SH-SY5Y (cell line): ENCODE measurements around the gene ASB17.

ENCODE experiments used
- GATA2 ChIP-seq: IDR thresholded peaks from 2 replicates; pipeline ENCODE4 v1.6.1; 2011; ENCODE audit warnings: mild to moderate bottlenecking, low read depth, low read length
- GATA3 ChIP-seq: IDR thresholded peaks from 2 replicates; pipeline ENCODE4 v1.6.1; 2011; ENCODE audit warnings: low read depth, mild to moderate bottlenecking, low read length, moderate library complexity

DNA sequence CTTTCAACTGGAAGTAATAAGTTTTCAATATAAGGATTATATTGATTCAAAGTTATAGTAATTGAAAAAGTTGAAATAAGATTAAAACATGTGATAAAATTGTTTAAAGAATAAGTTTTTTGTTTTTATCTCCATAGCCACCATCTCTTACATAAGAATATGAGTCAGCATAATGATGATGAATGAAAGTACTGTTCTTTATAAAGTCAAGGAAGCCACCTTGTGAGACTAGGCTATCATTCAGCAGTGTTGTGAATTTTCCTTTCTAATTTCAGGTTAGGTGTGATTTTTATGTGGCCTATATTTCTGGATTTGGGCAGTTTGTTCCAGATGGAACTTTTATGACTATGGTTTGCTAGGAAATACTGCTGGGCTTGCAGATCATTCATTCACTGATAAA, 22.4 kb upstream of the ASB17 start:
- no peak for TF ChIP-seq GATA2
- TF ChIP-seq GATA3: no peak
